Measurements from ENCODE around the gene RNU1-1. TPM values are rescaled to one million over a fixed set of nuclear protein-coding genes. Genes with fewer than 3 reads are reported as not detected.
"Not testable (repeated sequence)": the region's sequence is repeated elsewhere in the genome, so short reads cannot be mapped to it uniquely, and the experiment has no call there.

Gene RNU1-1
- total RNA-seq, 3 donors from 2014 or later: 1,321 to 1,622 (median 1,616) TPM

- not testable (repeated sequence) for H3K36me3 Mint-ChIP-seq (ENCODE audit: insufficient read depth); DNase-seq; ATAC-seq; H3K4me1 Mint-ChIP-seq (ENCODE audit: low read depth); H3K9me3 Mint-ChIP-seq; H3K4me3 Mint-ChIP-seq
- peaks cover 41% of the 10 kb centered on the region for H3K27me3 Mint-ChIP-seq (ENCODE audit: low read depth)
Measured at GRCh38 chr1:16535487-16535886, 21.4 kb upstream of the RNU1-1 start.

GRCh38 chr1:16534829-16535456 lies 20.9 kb upstream of the RNU1-1 start:
- not testable (repeated sequence) for DNase-seq; H3K36me3 Mint-ChIP-seq (ENCODE audit: insufficient read depth); H3K9me3 Mint-ChIP-seq; H3K4me1 Mint-ChIP-seq (ENCODE audit: low read depth)
- peak; percentile 69 to 89 for ATAC-seq
- H3K4me3 Mint-ChIP-seq: peak overlapping the region; percentile 68
- peaks cover 41% of the 10 kb centered on the region for H3K27me3 Mint-ChIP-seq (ENCODE audit: low read depth)

GRCh38 chr1:16534239-16534828 lies 20.2 kb upstream of the RNU1-1 start:
- H3K4me1 Mint-ChIP-seq (ENCODE audit: low read depth); H3K9me3 Mint-ChIP-seq; DNase-seq; H3K36me3 Mint-ChIP-seq (ENCODE audit: insufficient read depth): not testable (repeated sequence)
- Mint-ChIP-seq H3K4me3 (peak overlapping the region; percentile 68), H3K27me3 (ENCODE audit: low read depth) (peaks cover 45% of the 10 kb centered on the region)
- peak; percentile 29 to 64 for ATAC-seq

DNA sequence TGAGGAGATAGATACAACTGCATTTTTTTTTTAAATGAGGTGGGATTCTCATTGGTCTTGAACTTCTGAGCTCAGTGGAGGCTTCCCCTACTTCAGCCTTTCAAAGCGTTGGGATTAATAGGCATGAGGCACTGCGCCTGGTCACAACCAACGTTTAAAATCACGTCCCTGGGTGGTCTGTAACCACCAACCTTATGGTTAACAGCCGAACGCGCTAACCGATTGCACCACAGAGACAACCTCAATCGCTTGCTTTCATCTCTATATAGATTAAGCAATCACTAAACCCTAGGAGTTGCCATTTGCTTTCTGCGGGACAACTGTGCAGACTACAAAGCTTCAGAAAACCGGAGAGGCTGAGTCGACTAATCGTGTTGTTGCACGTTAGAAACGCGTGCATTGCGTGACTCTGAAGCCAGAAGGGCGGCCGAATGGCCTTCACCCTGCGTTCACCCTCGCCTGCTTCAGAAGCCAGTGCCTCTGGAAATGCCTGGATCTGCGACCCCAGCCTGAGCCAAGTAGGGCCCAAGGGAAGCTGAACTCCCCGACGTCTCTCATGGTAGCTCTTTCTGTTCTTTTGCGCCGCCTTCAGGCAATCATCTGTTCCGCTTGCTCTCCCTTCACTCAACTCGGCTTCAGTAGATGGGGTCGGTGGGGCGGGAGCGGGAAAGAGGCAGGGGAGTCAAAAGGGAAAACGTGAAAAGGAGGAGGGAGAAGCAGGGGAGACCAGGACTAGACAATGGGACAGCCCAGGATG lies 18.3 kb upstream of the RNU1-1 start:
- not testable (repeated sequence) for ATAC-seq, H3K9me3 Mint-ChIP-seq
- H3K27me3 Mint-ChIP-seq (ENCODE audit: low read depth): peaks cover 47% of the 10 kb centered on the region

GRCh38 chr1:16528338-16528737 lies 14.3 kb upstream of the RNU1-1 start:
- not testable (repeated sequence) for ATAC-seq
- peaks cover 29% of the 10 kb centered on the region for H3K27me3 Mint-ChIP-seq (ENCODE audit: low read depth)

More for the DNA sequence above, 18.3 kb upstream of the RNU1-1 start:
- H3K4me3 Mint-ChIP-seq; DNase-seq; H3K4me1 Mint-ChIP-seq (ENCODE audit: low read depth); H3K36me3 Mint-ChIP-seq (ENCODE audit: insufficient read depth): not testable (repeated sequence)

GRCh38 chr1:16525769-16526168 lies 11.7 kb upstream of the RNU1-1 start:
- peaks cover 18% of the 10 kb centered on the region for H3K27me3 Mint-ChIP-seq (ENCODE audit: low read depth)
- H3K4me3 Mint-ChIP-seq; ATAC-seq; H3K9me3 Mint-ChIP-seq; DNase-seq; H3K4me1 Mint-ChIP-seq (ENCODE audit: low read depth); H3K36me3 Mint-ChIP-seq (ENCODE audit: insufficient read depth): not testable (repeated sequence)

More at GRCh38 chr1:16528338-16528737, 14.3 kb upstream of the RNU1-1 start:
- H3K4me1 Mint-ChIP-seq (ENCODE audit: low read depth); DNase-seq; H3K36me3 Mint-ChIP-seq (ENCODE audit: insufficient read depth); H3K4me3 Mint-ChIP-seq; H3K9me3 Mint-ChIP-seq: not testable (repeated sequence)

GRCh38 chr1:16521679-16522078 lies 7.6 kb upstream of the RNU1-1 start:
- not testable (repeated sequence) for DNase-seq; ATAC-seq; H3K4me3 Mint-ChIP-seq; H3K4me1 Mint-ChIP-seq (ENCODE audit: low read depth); H3K36me3 Mint-ChIP-seq (ENCODE audit: insufficient read depth); H3K9me3 Mint-ChIP-seq
- peaks cover 40% of the 10 kb centered on the region for H3K27me3 Mint-ChIP-seq (ENCODE audit: low read depth)

GRCh38 chr1:16521288-16521583 lies 7.2 kb upstream of the RNU1-1 start:
- Mint-ChIP-seq H3K4me1 (ENCODE audit: low read depth) (no peaks in the 10 kb centered on the region), H3K36me3 (ENCODE audit: insufficient read depth) (no peaks in the 10 kb centered on the region), H3K27me3 (ENCODE audit: low read depth) (peaks cover 40% of the 10 kb centered on the region), H3K4me3 (no peak overlapping the region), H3K9me3 (no peaks in the 10 kb centered on the region)
- ATAC-seq (no peak), DNase-seq (no peak)

DNA sequence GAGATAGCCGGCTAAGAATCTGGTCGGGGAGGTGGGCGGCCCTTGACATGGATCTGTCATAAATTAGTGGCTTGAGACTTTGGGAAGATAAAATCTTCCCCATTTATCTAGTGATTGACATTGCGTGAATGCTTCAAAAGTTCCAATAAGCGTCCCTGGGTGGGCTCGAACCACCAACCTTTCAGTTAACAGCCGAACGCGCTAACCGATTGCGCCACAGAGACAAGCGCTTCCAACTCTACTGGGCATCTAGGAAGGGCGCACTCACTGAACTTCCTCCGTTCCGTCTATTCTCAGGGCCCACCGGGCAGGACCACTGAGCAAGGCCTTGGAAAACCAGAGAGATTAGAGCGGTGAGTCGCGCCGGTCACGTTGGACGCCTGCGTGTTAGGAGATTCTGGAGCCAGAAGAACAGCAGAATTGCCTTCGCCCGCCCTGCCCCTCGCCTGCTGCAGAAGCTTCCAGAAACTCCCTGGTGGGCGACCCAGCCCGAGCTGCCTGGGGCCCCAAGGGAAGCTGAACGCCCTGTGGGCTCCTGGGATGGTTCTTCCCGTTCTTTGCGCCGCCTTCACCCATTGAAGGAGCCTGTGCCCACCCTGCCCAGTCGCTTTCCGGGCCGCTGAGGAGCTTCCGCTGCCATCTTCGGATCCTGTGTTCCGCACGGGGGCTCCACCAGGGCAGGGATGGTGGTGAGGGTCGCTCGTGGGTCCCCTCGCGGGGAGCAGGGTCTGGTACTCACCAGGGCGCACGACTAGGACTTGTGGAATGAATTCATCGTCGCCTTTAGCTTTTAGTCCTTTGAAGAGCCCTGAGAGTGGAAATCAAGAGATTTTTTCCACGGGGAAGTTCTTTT lies 6.6 kb upstream of the RNU1-1 start:
- peaks cover 39% of the 10 kb centered on the region for H3K27me3 Mint-ChIP-seq (ENCODE audit: low read depth)
- not testable (repeated sequence) for H3K4me1 Mint-ChIP-seq (ENCODE audit: low read depth); DNase-seq; H3K9me3 Mint-ChIP-seq; H3K4me3 Mint-ChIP-seq; H3K36me3 Mint-ChIP-seq (ENCODE audit: insufficient read depth)
- ATAC-seq: peak in 1 of 2 donors; percentile 21

DNA sequence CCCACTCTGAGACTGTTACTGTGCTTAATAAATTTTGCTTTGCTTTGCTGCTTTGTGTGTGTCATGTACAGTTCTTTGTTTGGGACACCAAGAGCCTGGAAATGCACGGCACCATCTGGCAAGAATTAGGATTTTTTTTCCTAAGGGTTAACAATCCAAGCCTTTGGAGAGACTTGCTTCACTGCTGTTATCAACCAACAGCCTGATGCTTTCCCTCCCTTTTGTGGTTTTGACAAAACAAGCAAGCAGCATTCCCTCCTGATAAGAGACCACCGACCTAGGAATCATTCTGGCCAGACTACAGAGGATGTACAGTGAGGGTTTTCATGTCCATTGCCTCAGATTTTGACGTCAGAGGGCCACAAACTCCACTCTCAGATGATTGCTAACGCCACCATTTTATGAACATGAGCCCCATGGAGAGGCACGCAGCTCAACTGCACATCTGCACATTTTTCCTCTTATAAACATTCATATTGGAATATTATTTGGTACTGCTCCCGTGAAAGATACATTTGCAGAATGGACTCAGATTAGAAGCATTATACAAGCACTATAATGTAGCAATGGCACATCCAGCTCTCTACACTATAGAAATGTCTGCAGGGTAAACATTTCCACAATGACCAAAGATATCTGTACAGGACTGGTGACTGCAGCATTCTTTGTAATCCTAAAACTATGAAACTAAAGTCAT lies 5.3 kb upstream of the RNU1-1 start:
- DNase-seq: not testable (repeated sequence)
- H3K27me3 Mint-ChIP-seq (ENCODE audit: low read depth): peaks cover 37% of the 10 kb centered on the region

GRCh38 chr1:16518913-16519254 lies 4.8 kb upstream of the RNU1-1 start:
- peaks cover 37% of the 10 kb centered on the region for H3K27me3 Mint-ChIP-seq (ENCODE audit: low read depth)
- not testable (repeated sequence) for H3K36me3 Mint-ChIP-seq (ENCODE audit: insufficient read depth); H3K9me3 Mint-ChIP-seq; H3K4me1 Mint-ChIP-seq (ENCODE audit: low read depth); H3K4me3 Mint-ChIP-seq; ATAC-seq; DNase-seq

More for the DNA sequence above, 5.3 kb upstream of the RNU1-1 start:
- not testable (repeated sequence) for H3K4me1 Mint-ChIP-seq (ENCODE audit: low read depth); ATAC-seq; H3K36me3 Mint-ChIP-seq (ENCODE audit: insufficient read depth); H3K9me3 Mint-ChIP-seq; H3K4me3 Mint-ChIP-seq

DNA sequence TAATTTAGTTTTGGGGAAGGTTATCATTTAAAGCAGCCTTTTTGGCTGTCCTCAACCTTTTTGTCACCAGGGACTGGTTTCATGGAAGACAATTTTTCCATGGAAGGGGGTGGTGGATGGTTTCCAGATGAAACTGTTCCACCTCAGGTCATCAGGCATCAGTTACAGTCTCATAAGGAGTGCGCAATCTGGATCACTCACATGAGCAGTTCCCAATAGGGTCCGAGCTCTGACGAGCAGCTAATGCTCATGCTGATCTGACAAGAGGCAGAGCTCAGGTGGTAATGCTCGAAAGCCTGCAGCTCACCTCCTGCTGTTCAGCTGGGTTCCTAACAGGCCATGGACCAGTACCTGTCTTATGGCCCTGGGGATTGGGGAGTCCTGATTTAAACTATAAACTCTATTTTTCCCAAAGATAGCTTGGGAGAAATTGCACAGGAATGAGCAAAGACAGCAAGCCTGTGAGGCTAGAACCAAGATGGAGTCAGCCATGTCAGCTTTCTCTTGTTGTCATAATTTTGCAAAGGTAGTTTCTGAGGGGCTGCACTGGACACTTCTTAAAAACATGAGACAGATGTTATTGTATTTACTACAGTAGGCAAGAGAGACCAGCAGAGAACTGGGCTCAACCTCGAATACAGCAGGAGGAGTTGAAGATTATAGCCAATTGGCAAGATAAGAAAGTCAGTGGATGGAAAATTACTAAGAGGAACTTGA lies 2.8 kb upstream of the RNU1-1 start:
- not testable (repeated sequence) for H3K4me1 Mint-ChIP-seq (ENCODE audit: low read depth); H3K36me3 Mint-ChIP-seq (ENCODE audit: insufficient read depth); H3K9me3 Mint-ChIP-seq; H3K4me3 Mint-ChIP-seq; DNase-seq; ATAC-seq
- peaks cover 37% of the 10 kb centered on the region for H3K27me3 Mint-ChIP-seq (ENCODE audit: low read depth)

DNA sequence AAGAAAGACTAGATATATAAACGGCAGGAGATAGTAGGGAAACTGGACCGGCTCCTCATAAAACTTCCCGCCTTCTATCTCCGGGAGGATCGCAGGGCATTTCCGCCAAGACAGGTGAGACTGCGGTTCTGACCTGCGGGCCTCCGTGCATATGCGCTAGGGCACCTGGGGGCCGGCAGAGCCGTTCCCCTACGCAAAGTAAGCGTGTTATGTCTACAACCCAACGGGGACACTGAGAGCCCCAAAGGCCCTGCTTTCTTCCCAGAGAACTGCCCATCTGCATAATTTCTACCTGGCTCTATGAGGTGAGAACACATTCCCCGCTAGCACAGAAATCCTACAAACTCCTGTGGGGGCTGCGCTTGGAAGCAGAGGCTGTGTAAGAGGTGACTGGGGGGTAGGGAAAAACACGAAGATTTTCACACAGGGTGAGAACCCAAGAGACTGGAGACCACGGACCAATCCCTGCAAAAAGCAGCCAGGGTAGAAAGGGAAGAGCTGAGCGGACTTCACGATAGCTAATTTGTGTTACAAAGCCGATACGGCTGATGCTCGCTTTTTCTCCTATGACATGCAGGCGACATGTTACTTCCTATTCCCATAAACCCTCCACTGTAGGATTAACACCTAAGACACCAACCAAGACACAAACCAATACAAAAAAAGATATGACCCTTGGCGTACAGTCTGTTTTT lies 526 bp downstream of the RNU1-1 start:
- not testable (repeated sequence) for H3K4me1 Mint-ChIP-seq (ENCODE audit: low read depth); H3K9me3 Mint-ChIP-seq; H3K4me3 Mint-ChIP-seq; H3K36me3 Mint-ChIP-seq (ENCODE audit: insufficient read depth)
- H3K27me3 Mint-ChIP-seq (ENCODE audit: low read depth): peaks cover 13% of the 10 kb centered on the region
- ATAC-seq (peak; percentile 93 to 96), DNase-seq (peak; percentile 21)
